22Rv1 (cell line): ENCODE data around the gene SIX4.
A peak's percentile ranks its signal among the peaks of the same experiment; 100 is the strongest.
"Not testable (repeated sequence)": the region's sequence is repeated elsewhere in the genome, so short reads cannot be mapped to it uniquely, and the experiment has no call there.

Source experiments
- H3K27ac ChIP-seq: fragments of 450-650 bp; 2 replicates; pipeline ENCODE4 v1.5.1; 2017
- ZFX ChIP-seq: fragments of 450-650 bp; IDR thresholded peaks from 2 replicates; pipeline ENCODE4 v1.6.1; 2017; ENCODE audit warnings: antibody characterized with exemption, borderline replicate concordance
- TF ChIP-seq, protein P1 (sequence below): fragments of 450-650 bp; IDR thresholded peaks from 2 replicates; pipeline ENCODE4 v1.5.1; 2017; ENCODE audit warnings: mild to moderate bottlenecking

The SIX4 gene

GRCh38 chr14:60734465-60735242 lies 10.5 kb upstream of the SIX4 start, which contains the start of gene MNAT1:
Gene MNAT1 (plus strand): TSS chr14:60734761. CDS start chr14:60734863, 102 bp downstream.
- no peak for TF ChIP-seq ZFX
- TF ChIP-seq, protein P1, sequence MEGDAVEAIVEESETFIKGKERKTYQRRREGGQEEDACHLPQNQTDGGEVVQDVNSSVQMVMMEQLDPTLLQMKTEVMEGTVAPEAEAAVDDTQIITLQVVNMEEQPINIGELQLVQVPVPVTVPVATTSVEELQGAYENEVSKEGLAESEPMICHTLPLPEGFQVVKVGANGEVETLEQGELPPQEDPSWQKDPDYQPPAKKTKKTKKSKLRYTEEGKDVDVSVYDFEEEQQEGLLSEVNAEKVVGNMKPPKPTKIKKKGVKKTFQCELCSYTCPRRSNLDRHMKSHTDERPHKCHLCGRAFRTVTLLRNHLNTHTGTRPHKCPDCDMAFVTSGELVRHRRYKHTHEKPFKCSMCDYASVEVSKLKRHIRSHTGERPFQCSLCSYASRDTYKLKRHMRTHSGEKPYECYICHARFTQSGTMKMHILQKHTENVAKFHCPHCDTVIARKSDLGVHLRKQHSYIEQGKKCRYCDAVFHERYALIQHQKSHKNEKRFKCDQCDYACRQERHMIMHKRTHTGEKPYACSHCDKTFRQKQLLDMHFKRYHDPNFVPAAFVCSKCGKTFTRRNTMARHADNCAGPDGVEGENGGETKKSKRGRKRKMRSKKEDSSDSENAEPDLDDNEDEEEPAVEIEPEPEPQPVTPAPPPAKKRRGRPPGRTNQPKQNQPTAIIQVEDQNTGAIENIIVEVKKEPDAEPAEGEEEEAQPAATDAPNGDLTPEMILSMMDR: no peak

DNA sequence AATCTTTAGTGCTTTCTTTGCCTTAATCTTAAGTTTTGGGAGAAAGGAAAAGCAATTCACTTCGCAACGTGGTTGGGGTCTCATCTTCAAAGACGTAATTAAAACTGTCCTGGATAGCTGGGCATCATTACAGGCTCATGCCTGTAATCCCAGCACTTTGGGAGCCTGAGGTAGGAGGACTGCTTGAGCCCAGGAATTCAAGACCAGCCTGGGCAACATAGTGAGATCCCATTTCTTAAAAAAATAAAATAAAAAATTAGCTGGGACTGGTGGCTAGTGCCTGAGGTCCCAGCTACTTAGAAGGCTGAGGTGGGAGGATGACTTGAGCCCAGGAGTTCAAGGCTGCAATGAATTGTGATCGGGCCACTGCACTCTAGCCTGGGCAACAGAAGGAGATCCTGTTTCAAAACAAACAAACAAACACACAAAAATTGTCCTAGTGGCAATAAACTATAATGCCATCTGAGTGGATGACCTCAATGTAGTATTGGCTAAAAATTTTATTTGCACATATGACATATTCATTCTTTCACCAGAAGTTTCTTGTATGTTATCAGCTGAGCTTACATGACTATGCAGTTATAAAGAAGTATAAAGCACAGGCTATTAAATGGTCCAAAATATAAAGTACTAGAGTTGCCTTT lies 8.8 kb upstream of the SIX4 start:
- TF ChIP-seq ZFX: no peak
- TF ChIP-seq, protein P1: no peak
- no peak overlapping the region for H3K27ac ChIP-seq

More at GRCh38 chr14:60734465-60735242, 10.5 kb upstream of the SIX4 start, which contains the start of gene MNAT1:
- peak within 1 kb of the TSS; percentile 64 for H3K27ac ChIP-seq

- not testable (repeated sequence) for H3K27ac ChIP-seq
Observed at GRCh38 chr14:60731291-60731690, 7.1 kb upstream of the SIX4 start.

GRCh38 chr14:60723116-60723906 lies 840 bp downstream of the SIX4 start:
- TF ChIP-seq, protein P1: 0 out of 2 replicates have a peak, but pooled peaks have one; percentile 8
- TF ChIP-seq ZFX: no peak
- H3K27ac ChIP-seq: peak overlapping the region; percentile 91

- H3K27ac ChIP-seq: peak overlapping the region; percentile 91
- TF ChIP-seq, protein P1: no peak
- TF ChIP-seq ZFX: no peak
Observed at GRCh38 chr14:60722357-60723115, 1.6 kb downstream of the SIX4 start.

- no peak for TF ChIP-seq ZFX
- H3K27ac ChIP-seq: no peak overlapping the region
Observed at GRCh38 chr14:60722107-60722356, 2.1 kb downstream of the SIX4 start.

DNA sequence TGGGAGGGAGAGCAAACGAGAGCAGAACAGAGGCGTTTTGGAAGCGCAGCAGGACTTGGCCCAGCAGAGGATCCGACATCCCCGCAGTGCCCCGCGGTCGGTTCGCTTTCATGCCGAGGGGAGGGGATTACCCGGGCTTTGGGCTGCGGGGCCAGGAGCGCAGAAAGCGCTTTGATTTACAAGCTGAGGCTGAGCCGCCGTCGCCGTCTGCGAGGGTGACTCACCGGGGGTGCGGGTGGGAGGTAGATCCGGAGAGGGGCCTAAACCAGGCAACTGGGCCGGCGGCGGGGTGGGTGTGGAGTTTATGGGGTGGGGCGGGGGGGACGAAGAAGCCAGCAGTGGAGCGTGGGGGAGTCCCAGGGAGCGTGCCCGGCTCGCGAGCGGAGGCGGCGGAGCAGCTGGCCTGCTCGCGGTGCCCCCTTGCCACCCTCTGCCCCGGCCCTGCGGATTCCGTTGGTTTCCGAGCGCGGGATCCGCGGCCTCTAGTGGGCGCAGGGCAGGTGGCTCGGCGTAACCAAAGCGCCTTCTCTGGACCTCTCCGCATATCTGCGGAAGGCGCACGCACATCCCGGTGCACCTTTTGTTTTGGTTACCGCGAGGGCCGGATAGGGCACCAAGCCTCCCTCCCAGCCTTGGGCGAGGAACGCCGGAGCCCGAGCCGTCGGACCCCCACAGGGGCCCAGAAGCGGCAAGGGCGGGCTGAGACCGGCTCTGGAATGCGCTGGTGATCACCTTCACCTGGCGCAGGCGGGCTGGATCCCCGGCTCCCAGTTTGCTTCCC lies 2.6 kb downstream of the SIX4 start:
- TF ChIP-seq, protein P1: no peak
- TF ChIP-seq ZFX: no peak
- no peak overlapping the region for H3K27ac ChIP-seq
